HG02884 (cell line): ENCODE data around the gene MAP1B.
A peak's percentile ranks its signal among the peaks of the same experiment; 100 is the strongest.

ENCODE experiments used
- ATAC-seq: cut with Tn5 transposase; IDR thresholded peaks from one replicate; pipeline ENCODE4 v1.9.1; 2021; ENCODE audit warnings: mild to moderate bottlenecking, moderate library complexity; ENCODE audit not compliant: unreplicated experiment

The MAP1B gene

GRCh38 chr5:72187388-72188075, 80.3 kb downstream of the MAP1B start:
- ATAC-seq, result no peak

- ATAC-seq, result no peak
Measured at GRCh38 chr5:72188166-72188565, 80.9 kb downstream of the MAP1B start.

GRCh38 chr5:72189146-72189545, 81.9 kb downstream of the MAP1B start:
- no peak for ATAC-seq

DNA sequence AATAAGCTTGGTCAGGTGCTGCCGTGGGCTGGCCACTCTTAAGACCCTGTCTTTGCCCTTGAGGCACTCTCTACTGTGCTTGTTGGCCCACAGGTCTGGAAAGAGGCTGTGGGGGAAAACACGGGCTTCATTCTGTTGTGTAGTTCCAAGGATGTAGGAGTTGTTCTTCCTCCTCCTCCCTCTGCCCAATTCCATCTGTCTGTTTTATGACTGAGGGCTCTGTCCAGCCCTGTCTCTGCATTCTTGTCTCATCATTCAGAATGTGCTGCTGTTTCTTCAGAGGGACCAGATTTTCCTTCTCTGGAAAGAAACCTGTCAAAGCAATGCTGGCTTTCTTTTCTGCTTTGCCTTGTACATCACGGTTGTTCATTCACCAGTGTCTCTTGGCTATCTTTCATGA, 84.1 kb downstream of the MAP1B start:
- no peak for ATAC-seq

- peak; percentile 96 for ATAC-seq
Measured at GRCh38 chr5:72194846-72195245, 87.6 kb downstream of the MAP1B start.

- no peak for ATAC-seq
Measured at GRCh38 chr5:72195581-72195980, 88.3 kb downstream of the MAP1B start.

DNA sequence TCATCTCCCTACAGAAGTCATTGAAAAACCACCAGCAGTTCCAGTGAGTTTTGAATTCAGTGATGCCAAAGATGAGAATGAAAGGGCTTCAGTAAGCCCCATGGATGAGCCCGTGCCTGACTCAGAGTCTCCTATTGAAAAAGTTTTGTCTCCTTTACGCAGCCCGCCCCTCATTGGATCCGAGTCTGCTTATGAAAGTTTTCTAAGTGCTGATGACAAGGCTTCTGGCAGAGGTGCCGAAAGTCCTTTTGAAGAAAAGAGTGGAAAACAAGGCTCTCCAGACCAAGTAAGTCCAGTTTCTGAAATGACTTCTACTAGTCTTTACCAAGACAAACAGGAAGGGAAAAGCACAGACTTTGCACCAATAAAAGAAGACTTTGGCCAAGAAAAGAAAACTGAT, 90.1 kb downstream of the MAP1B start:
- no peak for ATAC-seq

DNA sequence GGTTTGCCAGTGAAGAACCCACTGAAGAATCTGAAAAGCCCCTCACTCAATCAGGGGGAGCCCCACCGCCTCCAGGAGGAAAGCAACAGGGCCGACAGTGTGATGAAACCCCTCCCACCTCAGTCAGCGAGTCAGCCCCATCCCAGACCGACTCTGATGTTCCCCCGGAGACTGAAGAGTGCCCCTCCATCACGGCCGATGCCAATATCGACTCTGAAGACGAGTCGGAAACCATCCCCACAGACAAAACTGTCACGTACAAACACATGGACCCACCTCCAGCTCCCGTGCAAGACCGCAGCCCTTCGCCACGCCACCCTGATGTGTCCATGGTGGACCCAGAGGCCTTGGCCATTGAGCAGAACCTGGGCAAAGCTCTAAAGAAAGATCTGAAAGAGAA, 92.4 kb downstream of the MAP1B start:
- ATAC-seq, result no peak

DNA sequence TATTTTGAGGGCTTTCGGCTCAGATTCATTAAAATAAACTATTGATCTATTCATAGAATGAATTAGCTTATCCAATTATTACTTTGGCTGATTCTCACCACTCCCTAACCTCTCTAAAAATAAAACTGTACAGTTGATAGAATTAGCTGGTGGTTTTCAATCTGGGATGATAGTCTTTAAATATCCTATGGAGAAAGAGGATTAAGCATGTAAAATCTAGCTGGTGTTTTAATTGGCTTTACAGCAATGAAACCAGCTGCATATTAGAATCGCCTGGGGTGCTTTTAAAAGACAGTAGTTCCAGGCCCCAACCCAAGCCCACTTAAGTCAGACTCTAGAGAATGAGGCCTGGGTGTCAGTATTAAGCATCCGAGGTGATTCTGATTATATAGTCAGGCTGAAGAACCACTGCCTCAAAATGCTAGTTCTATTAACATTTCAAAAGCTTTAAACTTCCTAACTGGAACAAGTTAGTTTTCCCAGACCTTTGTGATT, 95.1 kb downstream of the MAP1B start:
- no peak for ATAC-seq

DNA sequence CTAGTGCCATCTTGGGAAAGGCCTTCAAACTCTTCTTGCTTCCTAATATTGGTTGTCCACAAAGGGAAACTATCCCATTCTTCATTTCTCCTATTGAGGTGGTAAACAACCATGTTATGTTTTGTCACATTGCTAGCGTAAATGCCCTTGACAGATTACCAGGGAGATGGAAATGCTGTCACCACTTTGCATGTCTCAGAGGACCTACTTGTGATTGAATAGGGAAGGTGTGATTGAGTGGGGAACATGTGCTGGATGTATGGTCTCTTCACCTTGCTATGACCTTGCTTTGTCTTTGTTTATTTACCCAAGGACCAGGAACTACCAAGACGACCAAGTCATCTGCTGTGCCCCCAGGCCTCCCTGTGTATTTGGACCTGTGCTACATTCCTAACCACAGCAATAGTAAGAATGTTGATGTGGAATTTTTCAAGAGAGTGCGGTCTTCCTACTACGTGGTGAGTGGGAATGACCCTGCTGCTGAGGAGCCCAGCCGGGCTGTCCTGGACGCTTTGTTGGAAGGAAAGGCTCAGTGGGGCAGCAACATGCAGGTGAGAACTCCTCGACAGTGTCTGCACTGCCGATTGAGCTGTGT, 96.1 kb downstream of the MAP1B start:
- no peak for ATAC-seq

DNA sequence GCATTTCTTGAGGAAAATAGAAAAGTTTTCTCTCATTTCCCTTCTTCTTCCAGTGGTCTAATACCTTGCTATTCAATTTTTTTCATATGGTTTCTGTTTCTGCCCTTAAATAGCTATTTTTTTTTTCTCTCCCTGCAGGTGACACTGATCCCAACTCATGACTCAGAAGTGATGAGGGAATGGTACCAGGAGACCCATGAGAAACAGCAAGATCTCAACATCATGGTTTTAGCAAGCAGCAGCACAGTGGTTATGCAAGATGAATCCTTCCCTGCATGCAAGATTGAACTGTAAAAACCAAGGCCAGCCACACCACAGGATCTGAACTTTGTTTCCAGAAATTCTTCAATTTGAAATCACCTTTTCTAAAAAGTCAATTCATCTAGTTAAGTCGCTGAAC, 97.7 kb downstream of the MAP1B start:
- ATAC-seq, result no peak

GRCh38 chr5:72205431-72206009, 98.2 kb downstream of the MAP1B start:
- no peak for ATAC-seq

- ATAC-seq, result no peak
Measured at GRCh38 chr5:72206160-72206559, 98.9 kb downstream of the MAP1B start.

DNA sequence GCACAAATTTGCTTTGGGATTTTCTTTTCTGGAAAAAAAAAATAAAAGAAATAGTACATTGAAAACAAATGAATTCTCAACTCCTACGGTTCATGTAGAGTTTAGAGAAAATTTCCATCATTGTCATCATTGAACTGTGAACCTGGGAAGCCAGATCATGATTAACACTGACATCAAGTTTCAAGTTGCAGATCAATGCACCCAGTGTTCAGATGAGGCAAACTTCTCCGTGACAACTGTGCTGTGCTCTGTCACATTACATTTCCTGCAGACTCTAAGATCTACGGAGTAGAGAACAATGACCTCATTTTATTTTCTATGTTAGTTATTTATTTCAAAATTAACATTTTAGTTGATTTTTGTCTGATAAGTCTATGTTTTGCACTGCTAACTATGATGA, 99.7 kb downstream of the MAP1B start:
- no peak for ATAC-seq

DNA sequence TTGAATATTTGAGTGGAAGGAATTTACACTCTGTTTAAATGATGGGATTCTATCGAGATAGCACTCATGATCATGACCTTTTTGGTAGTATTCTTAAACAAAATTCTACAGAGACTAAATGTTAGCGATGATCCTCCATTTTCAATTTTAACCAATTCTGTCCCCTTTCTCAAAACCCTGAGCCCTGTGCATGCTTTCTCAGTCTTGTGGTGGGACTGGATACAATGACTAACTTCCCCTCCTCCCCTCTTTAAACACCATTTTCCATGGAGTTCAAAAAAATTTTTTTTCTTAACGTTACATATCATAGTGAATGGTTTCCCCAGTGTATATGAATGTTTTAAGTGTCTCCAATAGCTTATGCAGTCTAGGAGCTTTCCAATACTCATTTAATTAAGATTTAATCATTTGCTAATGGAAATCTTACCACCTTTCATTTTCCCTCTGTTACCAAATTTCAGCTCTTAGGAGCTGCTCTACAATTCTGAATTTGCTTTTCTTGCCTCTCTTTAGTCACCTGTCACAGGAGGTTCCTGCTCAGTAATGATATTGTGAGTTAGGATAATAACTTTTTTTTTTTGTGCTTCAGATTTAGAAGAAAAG, 101.2 kb downstream of the MAP1B start:
- no peak for ATAC-seq

GRCh38 chr5:72209147-72210115, 102.2 kb downstream of the MAP1B start:
- no peak for ATAC-seq

DNA sequence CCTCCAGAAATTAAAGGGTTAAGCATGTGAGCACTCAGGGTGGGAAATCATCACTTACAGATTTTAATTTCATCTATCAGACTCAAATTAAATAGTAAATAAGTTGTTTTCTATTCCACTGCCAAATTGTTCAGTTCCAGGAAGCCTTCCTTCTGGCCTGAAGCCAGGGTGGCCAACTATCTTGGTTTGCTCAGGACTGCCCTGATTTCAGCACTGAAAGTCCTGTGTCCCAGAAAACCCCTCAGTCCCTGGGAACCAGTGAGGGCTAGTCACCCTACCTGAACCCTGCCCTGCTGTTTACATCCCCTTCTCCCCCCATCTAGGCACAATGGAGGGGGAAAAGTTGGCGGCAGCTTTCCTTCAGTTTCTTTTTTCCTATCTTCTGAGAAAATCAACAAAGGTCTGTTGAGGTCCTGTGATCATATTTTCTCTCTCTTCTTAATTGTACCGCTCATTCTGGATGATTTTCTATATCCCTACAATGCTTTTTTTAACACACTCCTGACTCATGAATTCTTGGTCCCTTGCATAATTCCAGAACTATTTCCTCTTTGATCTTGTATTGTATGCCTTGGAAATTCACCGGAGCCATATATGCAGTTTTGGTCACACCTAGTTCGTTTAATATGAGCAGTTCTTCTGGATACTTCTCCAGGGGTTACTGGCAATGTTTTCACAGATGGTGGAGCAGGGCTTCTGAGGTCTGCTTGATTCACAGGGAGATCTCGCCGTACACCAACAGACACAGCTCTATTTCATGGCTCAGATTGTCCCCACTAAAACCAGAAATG, 103.8 kb downstream of the MAP1B start:
- ATAC-seq, result no peak

GRCh38 chr5:72212171-72212570, 104.9 kb downstream of the MAP1B start:
- no peak for ATAC-seq

GRCh38 chr5:72213482-72213881, 106.2 kb downstream of the MAP1B start:
- no peak for ATAC-seq

DNA sequence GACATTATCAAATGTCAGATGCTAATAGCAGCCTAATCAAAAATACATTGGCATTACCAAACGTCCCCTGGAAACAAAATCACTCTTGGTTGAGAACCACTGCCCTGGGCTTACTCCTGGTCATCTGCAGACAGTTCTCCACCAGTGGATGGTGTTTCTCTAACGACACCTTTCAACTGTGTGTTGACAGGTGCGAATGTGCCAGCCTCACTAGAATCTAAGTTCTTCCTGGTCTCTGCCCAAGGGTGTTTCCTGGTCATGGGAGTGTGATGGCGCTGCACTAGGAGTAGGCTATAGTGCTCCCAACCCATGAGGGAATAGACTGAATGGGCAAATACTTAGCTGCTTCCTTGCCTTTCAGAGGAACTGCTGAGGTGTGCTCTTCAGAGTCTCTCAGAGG, 106.9 kb downstream of the MAP1B start:
- ATAC-seq, result no peak
